HK-2 (cell line): ENCODE measurements around the gene LRIG1.
A peak's percentile ranks its signal among the peaks of the same experiment; 100 is the strongest.

Source experiments
- DNase-seq: peaks from one replicate; pipeline ENCODE4 v3.0.0-alpha.2; 2018; ENCODE audit not compliant: unreplicated experiment

LRIG1 gene

DNA sequence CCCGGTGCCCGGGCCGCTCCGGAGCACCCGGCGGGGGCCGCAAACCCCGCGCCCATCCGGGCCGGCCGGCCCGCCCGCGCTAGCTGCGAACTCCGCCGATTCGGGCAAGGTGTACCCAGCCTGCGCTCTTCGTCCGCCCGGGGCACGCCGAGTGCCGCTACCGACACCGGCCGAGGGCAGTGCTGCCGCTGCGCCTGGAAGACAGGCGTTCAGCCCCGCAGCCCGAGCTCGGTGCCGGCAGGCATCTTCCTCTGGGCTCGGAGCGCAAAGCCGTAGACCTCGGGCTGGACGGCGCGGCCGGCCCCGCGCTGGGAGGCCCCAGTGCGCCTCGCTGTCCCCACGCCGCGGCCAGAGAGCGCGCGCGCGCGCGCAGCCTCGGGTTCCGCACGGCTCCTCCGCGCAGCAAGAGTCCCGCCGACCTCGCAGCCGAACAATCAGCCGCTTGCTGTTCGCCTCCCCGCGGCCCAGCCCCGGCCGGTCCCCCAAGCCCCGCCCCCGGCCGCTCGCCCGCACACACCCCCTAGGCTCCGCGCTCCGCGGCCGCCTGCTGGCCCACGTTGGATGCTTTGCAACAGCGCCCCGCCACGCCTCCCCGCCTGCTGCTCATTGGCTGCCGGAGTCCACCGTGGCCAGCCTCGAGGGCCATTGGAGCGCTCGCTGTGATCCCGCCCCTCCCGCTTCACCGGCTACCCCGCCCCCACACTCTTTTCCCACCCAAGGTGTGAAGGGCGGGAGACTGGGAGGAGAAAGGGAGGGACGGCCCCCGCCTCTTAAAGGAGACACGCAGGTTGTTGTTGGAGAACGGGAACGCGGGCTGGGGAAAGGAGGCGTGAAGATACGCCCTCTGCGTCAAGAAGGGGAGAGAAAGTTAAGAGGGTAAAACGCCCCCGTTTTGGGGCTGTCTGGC lies at the start of gene LRIG1:
Gene LRIG1 (minus strand): TSS at position 447 of the 907 bp plus-strand sequence. CDS start 615 bp downstream, outside the sequence.
- peak; percentile 98 for DNase-seq

DNA sequence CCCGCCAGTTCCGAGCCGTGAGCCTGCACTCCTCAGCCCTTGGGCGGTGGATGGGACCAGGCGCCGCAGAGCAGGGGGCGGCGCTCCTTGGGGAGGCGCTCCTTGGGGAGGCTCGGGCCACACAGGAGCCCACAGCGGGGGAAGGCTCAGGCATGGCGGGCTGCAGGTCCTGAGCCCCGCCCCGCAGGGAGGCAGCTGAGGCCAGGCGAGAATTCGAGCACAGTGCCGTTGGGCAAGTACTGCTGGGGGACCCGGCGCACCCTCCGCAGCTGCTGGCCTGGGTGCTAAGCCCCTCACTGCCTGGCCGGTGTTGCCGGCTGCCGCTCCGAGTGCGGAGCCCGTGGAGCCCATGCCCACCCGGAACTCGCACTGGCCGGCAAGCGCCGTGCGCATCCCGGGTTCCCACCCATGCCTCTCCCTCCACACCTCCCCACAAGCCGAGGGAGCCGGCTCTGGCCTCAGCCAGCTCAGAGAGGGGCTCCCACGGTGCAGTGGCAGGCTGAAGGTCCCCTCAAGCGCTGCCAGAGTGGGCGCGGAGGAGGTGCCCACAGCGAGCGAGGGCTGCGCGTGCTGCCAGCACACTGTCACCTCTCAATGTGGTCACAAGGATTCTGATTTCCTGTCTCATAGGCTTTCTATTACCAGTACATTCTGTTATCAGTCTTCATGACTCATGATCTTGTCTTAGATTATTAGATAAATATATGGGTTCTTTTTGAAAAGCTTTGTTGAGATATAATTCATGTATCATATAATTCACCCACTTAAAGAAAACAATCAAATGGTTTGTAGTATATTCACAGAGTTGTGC lies 44.0 kb upstream of the LRIG1 start:
- no peak for DNase-seq

DNA sequence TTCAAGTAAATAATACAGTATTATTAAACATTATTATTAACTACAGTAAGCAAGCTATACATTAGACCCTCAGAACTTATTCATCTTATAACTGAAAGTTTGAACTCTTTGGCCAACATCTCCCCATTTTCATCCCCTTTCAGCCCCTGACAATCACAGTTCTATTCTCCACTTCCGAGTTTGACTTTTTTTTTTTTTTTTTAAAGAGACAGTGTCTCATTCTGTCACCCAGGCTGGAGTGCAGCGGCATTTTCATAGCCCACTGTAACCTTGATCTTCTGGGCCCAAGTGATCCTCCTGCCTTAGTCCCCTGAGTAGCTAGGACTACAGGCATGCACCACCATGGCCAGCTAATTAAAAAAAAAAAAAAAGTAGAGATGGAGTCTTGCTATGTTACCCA lies 41.3 kb upstream of the LRIG1 start:
- no peak for DNase-seq

- DNase-seq = no peak
Measured at GRCh38 chr3:66539466-66539989, 38.7 kb upstream of the LRIG1 start.

DNA sequence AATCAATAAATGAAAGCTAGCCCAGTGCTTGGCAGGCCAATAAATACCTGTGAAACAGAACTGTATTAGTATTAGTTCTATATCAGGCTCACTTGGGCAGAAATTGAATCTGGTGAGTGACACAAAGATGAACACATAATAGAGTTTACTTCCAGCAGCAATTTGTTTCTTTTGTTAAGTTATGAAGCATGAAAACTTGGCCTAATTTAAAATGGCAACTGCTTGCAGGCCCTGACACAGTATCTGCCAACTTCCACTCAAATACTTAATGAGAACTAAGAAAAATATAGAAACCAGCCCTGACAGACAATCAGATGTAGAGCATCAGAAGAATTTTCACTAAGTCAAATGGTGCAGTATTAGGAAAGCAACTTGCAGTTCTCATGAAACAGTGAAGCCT lies 37.6 kb upstream of the LRIG1 start:
- no peak for DNase-seq

- no peak for DNase-seq
Measured at GRCh38 chr3:66537735-66538134, 36.9 kb upstream of the LRIG1 start.

GRCh38 chr3:66536791-66537190 lies 36.0 kb upstream of the LRIG1 start:
- DNase-seq = no peak

- no peak for DNase-seq
Measured at GRCh38 chr3:66534304-66534845, 33.6 kb upstream of the LRIG1 start.

GRCh38 chr3:66532613-66533012 lies 31.8 kb upstream of the LRIG1 start:
- DNase-seq = no peak

- DNase-seq = no peak
Measured at GRCh38 chr3:66532160-66532587, 31.4 kb upstream of the LRIG1 start.

- DNase-seq = no peak
Measured at GRCh38 chr3:66531256-66531655, 30.4 kb upstream of the LRIG1 start.

DNA sequence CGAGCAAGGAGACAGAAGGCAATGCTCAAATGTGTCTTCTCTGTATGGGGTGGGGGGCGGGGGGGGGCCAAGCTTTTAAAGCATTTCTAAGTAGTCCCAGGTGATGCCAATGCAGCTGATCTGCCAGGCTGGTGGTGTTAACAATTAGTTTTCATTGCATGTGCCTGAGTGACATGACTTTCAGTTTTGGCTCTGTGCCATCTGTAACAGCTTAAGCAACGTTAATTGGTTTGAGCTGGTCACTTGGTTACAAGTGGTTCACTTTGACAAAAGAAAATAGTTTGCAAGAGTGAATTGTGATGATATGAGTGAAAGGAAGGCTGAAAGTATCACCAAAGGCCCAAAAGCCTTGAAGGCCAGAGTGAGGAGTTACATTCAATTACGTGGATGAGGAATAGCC lies 26.4 kb upstream of the LRIG1 start:
- DNase-seq = no peak

GRCh38 chr3:66525771-66526170 lies 24.9 kb upstream of the LRIG1 start:
- DNase-seq = no peak

GRCh38 chr3:66520724-66521123 lies 19.9 kb upstream of the LRIG1 start:
- no peak for DNase-seq

- no peak for DNase-seq
Measured at GRCh38 chr3:66518644-66519043, 17.8 kb upstream of the LRIG1 start.

- DNase-seq = no peak
Measured at GRCh38 chr3:66518126-66518525, 17.3 kb upstream of the LRIG1 start.

DNA sequence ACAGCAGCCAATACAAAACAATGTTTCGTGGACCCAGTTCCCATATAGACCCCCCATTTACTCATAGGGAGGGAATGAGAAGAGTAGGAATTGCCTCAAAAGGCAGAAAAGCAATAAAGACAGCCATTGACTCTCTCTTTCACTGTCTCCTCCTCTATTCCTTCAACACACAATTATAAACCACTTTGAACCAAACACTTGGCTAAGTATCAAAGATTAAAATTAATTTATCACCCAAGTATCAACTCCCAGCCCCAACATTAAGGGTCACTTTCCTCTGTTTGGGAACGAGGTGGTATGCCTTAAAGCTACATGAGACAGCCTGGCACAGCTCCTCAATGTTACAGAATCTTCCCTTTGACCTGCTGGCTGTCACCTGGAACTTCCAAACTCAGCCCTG lies 16.4 kb upstream of the LRIG1 start:
- DNase-seq = no peak

- no peak for DNase-seq
Measured at GRCh38 chr3:66508461-66508860, 7.6 kb upstream of the LRIG1 start.

DNA sequence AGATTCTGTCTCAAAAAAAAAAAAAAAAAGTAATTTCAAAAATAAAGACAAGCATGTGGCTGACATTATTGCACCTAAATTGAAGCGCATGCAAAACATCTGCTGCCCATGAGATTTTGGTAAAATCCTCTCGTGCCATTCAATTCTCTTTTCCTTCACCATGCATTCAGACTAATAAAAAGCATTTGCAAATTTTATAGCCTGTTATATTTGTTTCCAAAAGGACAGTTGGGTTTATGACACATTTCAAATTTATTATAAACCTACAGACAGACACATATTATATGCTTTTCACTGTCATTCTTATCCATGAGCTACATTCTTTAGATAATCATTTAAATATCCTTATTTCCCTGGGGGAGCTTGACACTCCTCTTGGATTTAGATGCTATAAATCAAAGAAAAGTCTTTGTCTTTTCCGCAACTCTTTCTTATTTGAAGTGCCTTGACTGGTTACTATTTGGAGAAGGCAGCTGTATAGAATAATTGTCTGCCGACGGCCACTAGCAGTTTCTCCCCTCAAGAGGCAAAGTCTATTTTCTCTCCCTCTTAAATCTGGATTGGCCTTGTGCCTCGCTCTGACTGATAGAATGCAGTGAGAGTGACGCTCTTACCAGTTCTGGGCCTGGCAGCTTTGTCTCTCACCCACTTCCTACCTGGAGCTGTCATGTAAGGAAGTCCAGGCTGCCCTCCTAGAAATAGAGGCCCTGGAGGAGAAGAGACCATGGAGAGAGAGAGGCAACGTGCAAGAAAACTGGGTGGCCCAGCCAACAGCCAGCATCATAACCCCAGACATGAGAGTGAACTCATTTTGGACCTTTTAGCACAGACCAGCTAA lies 6.8 kb upstream of the LRIG1 start:
- no peak for DNase-seq

DNA sequence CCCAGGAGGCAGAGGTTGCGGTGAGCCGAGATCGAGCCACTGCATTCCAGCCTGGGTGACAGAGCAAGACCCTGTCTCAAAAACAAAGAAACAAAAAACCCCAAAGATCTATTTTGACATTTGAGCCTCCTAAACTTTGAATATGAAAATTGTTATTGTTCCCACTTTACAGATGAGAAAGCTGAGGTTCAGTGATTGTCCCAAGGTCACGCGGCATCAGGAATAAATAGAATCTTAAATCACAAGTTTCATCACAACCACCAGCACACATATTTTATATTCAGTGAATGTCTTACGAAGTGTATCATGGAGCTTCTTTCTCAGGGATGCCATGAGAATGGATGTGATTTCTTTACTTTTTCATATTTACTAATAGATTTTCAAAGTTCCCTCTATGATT lies 5.3 kb upstream of the LRIG1 start:
- no peak for DNase-seq

DNA sequence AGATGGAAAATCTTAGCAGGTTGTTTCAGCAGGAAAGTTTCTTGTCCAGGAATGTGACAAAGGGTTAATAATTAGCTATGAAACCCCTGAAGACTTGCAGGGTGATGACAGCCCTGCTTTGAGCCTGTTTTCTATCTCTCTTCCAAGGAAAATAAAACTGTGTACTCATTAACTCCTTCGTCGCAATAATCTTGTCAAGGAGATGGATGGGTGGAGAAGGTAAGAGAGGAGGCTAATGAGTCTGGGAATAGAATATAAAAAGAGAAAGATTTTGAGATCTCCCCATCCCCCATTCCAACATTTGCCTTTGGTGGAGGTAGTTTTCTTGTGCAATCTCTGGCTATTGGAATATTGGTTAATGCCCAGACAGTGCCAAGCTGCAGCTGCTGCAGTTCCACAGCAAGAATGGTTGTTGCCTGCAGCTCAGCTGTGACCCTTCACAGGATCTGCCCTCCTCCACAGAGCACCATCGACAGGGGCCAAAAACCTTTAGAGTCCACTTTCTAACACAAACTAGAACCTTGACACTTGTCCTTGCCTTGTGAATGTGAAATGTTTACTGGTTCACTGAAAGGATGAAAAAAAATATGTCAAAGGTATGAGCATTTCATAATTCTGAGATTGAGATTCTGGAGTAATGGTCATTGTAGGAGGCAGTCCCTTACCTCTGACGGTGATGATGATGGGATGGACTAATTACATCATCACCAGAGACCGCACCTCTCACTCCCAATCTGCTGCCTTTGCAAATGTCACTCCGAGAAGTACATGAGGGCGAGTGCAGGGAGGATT lies 4.2 kb upstream of the LRIG1 start:
- DNase-seq = no peak
